ENCODE results near the gene TMEM121.

DNA sequence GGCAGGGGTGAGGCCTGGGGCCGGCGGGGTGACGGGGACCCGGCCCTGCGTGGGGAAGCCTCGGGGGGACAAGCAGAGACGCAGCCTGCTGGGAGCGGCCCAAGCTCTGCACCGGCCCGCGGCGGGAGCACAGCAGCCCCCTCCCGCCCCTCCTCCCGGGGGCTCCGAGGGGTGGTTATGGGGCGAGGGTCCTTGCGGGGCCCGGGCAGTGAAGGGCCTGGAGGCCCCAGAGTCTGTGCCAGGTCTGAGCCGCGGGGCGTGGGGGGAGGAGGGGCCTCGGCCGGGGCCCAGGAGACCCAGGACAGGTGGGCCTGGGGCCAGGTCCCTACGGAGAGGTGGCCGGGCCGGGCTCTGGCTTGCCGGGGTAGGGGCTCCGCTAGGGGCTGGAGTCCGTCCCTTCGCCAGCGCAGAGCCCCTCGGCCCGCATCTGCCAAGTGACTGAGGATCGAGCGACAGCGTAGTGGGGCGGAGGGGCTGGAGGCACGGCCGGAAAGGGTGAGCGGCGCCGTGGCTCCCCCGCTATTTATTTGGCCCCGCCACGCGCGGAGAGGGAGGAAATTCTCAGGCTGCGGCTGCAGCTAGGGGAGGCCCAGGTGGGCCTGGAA, 495 bp downstream of the TMEM121 start:
- TF ChIP-seq POLR2A (IDR thresholded peaks at IDR 0.05; ENCODE audit: low read length) (no peak), GATA1 (IDR thresholded peaks at IDR 0.05; ENCODE audit: low read depth, low read length) (no peak)
